Hematopoietic multipotent progenitor cell treated with erythropoietin and hydrocortisone succinate and interleukin-3 and kit ligand, for 17 days (in vitro differentiated cells): ENCODE results near the gene ZNF536.

ENCODE experiments used
- DNase-seq: peaks from one replicate; pipeline ENCODE4 v3.0.0-alpha.2; 2015; ENCODE audit warnings: low spot score

Gene ZNF536

DNA sequence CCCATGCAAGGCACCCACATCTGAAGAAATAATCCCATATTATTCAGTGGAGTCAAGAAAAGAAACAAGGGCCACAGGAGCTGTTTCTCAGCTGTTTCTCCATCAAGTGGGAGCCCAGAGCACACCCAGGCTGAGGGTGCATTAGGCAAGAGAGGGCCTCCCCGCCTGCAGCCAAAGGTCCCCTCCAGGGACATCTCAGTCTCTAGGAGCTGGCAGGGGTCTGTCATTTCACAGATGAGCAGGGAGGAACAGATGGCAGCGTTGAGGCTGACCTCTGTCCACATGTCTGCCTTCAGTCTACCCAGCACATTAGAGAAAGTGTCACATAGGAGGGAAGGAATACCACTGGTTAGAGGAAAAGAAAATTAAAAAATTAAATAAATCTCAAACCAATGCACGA lies 157.7 kb downstream of the ZNF536 start:
- DNase-seq: no peak

DNA sequence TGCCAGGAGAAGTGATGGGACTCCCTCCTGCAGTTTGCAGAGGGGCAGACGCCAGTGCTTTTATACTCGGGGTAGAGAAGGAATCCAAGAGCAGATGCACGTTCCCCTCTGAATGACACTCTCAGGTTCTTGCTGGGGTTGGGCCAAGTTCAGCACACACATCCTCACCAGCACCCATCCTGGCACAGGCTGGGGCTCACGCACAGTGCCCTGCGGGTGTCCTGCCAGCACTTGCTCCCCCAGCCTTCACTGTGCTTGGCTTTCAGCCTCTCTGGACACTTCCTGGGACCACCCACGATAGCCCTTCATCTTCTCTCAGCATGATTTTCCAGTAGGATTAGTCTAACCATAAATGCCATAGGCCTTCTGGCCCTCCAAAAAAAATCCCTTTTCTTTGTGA lies 158.6 kb downstream of the ZNF536 start:
- no peak for DNase-seq

DNA sequence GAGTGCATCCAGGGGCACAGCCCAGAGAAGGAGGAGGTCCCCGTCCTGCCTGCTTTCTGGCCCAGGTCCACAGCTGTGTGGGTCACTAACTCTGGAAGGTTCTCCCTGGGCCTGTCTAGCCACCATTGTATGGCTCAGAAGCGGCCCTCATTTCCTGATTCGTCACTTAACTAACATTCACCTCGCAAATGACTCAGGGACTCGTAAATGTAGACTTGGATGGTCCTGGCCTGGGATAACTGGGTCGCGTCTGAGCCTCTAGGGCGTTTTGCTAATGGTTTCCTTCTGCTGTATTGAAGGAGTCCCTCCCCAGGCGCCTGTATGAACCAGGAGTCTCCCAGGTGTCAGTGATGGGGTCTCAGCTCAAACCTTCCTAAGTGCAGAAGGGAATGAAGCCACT lies 162.8 kb downstream of the ZNF536 start:
- no peak for DNase-seq

DNA sequence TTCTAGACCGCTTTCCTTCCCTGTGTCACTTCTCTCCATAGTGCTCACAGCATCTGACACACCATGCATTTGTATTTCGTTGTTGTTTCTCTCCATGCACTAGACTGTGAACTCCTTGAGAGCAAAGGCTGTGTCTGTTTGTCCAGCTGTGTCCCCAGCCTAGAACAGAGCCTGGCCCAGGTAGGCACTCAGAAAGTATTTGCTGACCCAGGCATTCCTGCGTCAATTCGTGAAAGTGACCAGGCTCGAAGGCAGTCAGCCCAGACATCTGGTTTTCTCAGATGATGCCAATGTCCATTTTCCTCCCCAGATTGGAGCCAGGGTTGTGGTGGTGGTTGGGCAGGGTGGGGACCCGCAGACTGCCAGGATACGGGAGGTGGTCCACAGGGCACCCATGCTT lies 164.8 kb downstream of the ZNF536 start:
- no peak for DNase-seq

DNA sequence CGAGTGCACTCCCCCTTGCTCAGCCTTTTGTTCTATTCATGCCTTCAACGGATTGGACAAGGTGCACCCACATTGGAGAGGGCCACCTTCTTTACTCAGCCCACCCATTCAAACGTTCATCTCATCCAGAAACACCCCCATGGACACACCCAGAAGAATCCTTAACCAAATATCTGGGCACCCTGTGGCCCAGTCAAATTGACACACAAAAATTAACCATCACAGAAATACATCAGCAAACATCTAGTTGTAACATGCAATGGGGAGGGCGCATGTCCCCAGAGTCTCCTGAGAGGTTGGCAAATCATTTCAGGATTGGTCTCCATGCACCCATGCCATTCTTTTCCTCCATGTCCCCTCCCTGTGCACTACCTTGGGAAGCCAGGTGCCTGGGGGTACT lies 167.1 kb downstream of the ZNF536 start:
- DNase-seq: no peak

DNA sequence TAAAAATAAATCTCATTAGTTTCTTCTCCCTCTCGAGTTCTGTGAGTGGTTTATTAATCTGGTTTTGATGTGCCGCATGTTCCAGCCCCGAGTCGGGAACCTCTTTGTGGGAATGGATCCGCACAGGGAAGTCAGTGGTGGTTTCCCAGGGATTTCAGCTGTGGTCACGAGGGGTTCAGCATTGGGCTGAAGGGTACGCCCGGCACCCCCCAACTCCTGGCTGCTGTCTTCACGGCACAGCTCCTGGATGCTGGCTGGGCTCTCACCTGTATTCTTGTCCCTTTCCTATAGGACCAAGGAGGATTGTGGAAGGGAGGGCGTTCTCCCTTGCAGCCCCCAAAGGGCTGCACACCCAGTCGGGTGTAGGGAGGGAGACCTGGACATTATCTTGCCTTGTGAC lies 167.8 kb downstream of the ZNF536 start:
- no peak for DNase-seq

DNA sequence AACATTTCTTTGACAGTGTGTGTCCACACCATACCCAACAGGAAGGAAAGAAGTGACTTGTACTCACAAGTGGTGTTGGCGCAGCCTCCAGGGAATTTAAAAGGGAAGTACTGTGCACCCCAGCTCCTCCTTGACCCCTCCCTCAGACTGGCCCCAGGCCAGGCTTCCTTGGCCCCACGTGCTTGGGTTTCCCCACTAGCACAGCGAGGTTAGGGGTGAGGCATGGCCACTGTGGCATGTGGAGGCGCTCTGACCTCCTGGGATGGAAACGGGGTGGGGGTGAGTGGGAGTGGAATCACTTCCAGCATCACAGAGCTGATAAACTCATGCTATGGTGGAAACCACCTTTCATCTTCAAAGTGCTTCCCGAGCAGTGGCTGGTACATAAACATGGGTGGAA lies 168.6 kb downstream of the ZNF536 start:
- DNase-seq: no peak

DNA sequence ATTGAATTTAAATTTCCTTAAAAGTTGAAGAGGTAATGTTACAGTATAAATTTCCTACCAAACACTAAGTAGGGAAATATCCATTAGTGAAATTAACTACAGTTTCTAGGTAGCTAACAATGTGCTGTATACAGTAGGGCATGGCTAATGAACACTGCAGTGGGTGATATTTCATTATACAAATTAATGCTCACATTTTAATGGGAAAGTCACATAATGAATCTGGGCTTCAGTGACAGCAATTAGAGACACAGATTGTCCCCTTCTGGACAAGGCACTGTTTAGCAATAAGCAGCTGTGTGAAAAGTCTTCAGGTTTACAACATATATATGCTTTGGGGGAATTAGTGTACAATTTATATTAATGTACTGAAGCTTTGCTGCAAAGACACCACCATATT lies 169.4 kb downstream of the ZNF536 start:
- no peak for DNase-seq

DNA sequence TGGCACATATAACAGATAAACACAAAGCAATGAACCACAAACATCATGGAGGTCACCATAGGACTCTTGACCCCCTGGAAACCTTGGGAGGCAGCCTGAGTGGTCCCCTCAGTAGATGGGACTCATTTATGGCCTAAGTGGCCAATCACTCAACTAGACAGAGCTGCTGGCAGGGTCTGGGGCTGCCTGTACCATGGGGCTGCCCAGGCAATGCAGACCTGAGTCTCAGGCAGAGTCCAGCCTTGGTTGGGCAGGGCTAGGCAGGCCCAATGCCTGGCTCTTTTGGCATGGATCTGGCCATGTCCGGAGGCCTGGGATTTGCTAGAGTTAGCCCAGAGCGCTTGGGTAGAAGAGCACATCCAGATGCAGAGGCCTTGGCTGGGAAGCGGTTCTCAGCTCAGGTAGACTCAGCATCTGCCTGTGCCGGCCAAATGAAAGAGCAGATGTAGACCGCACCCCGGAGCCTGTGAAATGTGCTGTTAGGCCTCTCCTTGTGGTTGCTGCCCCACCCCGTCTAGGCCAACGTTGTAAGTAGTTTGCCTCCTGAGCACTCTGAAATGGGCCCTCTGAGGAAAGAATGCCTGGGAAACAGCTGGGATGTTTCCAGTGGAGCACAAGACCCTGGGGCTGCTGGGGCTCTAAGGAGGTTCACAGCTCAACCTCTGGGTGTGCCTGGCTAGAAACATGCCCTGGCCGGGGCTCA lies 171.2 kb downstream of the ZNF536 start:
- no peak for DNase-seq

DNA sequence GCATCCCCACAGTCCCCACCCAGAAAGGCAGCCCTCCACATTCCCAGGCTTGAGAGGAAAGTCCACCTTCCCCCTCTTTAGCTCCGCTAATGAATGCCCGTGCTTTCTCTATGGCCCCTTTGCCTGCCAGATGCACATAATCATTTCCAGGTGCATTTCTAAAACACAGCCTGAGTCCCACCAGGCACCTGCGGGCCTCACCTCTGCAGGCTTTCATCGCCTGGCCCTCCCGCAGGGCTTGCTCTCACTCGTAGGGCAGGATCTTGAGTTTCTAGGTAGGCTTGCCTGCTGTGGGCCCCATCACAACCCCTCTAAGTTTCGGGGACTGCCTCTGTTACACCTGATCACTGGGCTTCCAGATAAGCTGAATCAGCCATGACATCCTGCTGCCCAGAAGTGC lies 173.6 kb downstream of the ZNF536 start:
- DNase-seq: no peak

DNA sequence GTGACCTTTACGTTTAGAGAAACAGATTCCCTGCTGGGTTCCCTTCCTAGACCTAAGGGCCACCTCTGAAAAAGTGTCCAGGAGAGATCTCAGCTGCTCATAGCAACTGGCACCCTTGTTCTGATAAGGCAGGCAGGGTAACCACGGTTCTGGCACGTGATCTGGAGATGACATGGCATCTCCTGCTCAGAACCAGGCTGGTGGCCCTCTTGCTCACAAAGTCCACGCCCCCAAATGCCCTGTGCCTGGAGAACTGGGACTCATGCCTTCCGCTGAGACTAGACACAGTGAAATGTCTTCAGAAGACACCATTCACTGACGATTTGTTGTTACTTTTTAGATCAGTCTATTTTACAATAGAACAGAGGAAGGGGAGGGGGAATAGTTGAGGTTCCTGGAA lies 174.1 kb downstream of the ZNF536 start:
- no peak for DNase-seq

DNA sequence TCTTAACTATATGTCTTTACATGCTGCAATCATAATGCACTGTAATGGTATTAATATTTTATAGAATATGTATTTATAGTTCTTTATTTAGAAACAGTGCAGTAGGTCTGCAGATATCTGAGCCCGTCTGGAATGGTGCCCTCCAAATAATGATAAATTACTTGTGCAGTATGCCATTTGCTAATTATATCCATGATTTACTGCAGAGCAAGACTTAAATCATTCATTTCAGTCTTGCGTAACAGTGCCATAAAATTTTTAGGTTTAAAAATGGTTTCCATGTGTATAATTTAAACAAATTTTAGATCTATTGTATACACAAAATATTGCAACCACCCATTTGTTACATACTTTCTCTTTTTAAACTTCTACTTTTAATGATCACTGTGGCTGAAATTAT lies 175.1 kb downstream of the ZNF536 start:
- DNase-seq: no peak

DNA sequence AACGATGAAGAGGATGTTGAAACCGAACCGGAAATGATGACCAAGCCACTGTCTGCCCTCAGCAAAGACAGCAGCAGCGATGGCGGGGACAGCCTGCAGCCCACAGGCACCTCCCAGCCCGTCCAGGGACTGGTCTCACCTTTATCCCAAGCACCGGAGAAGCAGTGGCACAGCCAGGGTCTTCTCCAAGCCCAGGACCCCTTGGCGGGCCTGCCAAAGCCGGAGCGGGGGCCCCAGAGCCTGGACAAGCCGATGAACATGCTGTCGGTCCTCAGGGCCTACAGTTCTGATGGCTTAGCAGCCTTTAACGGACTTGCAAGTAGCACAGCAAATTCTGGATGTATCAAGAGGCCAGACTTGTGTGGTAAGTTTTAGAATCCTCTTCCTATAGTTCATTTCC lies 177.0 kb downstream of the ZNF536 start:
- no peak for DNase-seq

DNA sequence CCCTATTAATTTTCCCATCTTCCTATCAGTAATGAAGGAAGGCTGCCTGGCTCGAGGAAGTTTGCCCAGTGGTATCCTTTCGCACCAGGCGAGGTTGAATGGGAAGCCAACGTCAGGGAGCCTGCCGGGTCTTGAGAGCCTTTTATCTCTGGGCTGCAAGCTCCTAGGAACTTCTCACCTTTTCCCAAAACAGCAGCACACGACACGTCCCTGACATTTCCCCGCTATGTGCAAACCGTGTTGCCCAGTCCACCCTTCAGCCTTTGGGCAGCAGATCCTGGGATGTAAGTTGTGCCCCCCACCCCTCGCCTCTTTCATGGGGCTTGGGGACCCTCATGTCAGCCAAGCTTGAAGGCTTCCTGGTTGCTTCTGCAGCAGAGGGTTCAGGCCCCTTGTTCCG lies 179.1 kb downstream of the ZNF536 start:
- DNase-seq: no peak

DNA sequence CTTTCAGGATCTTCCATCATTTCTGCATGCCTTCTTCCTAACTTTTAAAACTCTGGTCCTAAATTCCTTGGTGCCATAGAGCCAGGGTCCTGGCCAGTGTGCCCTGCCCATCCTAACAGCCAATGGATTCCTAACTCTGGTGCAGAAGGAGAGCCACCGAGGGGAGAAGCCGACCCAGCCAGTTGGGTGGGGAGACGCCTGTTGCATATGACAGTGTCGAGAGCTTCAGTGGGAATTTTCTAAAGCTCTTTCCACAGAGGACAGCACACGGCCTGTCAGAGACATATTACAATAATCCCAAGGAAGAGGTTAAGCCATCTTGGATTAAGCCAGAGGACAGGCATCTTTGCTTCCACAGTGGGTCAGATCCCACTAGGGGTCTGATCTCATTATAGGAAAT lies 180.4 kb downstream of the ZNF536 start:
- no peak for DNase-seq

DNA sequence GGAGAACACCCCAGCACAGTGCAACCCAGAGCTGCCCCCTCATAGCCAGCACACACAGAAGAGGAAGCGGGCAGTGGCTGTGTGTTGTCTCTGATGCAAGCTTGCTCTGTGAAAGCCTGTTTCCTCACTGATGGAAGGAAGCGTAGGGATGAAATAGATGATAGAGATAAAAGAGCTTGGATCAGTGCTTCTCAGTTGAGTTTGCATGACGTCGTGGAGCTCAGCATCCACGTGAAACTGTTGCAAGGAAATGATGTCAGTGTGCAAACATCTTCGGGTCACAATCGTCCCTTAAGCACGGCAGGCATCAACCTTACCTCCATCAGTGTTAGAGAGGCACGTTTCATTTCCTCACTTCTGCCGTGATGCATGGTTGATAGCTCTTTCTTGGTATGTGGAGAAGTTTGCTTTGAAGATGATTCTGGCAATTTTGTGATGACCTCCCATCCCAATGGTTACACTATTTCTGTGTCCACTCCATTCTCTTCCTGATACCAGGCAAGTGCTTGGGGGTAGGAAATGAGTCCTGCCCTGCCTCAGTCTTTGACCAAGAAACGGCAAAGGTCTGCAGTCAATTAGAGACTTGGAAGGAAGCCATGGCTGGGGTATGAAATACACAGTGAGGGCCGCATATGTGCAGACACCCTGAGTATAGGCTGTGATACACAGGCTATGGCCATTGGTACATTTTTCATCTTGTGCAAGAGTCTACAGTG lies 183.0 kb downstream of the ZNF536 start:
- no peak for DNase-seq

DNA sequence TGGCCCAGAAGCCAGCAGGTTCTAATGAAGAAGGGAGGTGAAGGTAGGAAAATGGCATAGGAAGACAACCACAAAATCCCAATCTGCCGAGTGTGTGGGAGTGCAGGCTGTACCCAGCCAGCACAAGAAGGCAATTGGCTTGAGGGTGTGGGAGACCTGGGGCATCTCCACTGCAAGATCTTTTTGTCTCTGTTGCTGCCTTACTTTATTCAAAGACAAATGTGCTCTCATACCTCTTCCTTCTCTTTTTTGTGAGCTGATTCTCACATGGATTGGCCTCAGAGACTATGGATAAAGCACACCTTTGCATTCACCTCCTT lies 183.6 kb downstream of the ZNF536 start:
- no peak for DNase-seq

DNA sequence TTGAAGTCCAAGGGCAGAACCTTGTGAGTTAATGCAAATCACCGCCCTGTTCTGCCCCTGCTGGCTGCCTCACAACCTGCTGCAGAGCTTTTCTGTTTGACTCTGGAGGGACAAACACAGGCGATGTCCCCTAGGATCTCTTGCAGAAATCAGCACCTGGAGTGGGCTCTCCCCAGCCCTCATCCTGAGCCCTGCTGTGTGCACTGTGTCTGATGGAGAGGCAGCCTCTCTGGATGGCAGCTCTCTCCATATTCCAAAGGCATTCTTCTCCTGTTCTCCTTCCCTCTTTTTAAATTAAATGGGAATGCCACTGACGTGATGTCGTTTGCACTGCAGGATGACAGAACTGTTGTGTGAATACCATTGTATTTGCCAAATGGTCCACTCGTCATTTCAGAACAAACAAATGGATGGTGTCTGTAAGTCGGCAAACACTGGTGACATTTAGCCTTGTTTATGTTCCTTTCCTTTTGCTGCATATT lies 184.1 kb downstream of the ZNF536 start:
- no peak for DNase-seq

DNA sequence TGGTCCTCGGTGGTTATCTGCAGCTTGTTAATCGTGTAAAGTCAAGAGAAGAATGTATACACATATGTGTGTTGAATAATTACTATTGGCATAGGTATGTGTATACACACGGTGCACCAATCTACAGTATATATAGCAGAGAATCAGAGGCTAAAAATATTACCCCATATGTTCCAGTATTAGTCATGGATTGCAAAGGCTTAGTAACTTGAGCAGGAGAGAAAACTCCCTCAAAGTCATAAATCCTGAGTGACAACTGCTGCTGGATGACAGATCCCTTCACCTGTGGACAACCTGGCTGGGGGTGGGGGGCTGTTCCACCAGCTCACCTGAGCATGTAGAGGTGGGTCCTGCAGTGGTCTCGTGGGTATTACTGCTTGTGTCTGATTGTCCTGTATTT lies 185.0 kb downstream of the ZNF536 start:
- no peak for DNase-seq

DNA sequence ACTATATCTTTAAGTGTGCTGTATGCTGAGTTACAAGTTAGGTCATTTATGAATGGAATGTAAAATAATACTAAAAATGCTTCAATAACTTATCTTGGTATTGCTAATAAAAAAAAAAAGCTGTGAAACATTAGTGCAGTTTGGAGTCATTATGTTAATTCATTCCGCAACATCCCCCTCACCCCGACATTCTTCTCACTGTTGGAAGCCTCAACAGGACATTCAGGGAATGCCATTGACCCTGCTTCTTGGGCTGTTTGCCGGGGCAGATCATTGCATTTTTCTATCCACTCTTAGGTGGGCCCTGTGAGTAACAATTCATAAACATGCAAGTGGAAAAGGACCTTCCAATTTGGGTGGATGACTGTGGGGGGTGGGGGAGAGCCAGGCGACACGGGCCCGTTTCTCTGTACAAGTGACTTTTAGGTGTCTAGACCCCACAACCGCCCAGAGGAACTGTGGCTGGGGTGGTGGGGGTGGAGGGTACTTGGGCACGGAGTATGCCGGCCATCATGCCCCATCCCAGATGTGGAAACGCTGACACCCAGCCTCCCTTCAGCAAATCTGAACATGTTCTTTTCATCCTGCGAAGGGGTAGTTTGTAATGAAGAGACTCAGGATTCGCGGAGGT lies 185.9 kb downstream of the ZNF536 start:
- no peak for DNase-seq

DNA sequence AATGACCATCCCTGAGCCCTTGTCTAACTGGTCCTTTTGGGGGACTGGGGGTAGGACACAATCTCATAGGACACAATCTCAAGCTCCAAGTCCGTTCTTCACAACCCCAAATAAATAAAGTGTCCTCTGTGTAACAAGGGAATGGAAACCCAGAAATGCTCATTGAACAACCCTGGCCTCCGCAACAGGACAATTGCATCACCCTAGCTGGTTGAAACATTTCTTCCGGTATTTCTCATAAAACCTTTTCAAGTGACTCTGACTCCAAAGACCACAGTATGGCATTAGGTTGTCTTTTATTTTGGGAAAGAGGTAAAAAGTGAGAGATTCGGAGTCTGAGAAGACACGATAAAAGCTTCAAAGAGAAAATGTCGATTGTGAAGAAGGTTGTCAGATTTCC lies 186.6 kb downstream of the ZNF536 start:
- DNase-seq: no peak

DNA sequence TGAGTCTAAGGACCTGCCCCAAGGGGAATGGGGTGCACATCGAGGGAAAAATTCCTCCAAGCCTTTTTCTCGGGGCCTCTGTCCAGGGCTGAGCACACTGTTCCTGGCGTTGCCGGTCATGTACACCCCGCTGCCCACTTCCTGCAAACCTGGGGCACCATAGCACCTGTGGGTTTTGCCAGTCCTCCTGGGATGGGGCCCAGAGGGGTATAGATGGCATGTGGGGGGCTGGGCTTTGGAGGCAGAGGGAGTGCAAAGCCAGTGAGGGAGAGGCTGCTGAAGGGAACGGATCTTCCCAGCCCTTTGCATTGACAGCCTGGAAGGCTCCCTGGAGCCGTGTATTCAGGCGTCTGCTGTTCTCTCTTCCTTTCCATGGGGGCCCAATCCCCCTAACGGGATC lies 187.3 kb downstream of the ZNF536 start:
- no peak for DNase-seq

DNA sequence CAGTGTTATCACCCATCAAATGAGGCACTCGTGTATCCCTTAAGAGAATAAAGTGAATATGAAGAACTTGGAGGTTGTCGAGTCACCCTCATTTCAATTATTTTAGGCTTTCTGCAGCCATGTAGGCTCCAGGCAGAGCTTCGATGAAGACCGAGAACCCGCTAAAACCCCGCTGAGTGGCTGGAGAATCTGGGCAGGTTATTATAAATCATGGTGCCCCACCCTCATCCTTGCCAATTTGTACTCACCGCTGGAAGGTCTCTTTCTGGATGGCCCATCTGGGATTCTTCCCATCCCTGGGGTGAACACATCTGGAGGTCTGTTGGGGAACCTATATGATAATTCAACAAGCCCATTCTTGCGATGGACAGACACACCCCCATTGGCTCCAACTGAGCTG lies 190.8 kb downstream of the ZNF536 start:
- DNase-seq: no peak

DNA sequence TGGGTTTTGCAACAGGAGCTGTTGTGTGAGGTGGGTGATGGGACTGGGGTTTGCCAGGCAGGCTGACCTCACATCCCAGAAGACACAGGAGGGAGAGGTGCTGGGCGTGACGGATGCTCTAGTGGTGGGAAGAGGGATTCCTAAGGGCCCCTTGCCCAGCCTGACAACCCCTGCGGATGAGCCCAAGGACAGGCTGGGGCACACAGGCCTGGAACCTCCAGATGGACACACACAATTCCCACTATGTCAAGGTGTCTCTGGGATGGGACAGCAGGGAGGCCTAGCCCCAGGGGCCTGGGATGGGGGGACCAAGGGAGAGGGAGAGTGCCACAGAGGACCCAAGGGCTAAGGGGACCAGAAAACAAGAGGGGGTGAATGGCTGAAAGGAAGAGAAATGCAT lies 191.5 kb downstream of the ZNF536 start:
- no peak for DNase-seq
